ENCODE data around the gene EML4. TPM values are rescaled to one million over a fixed set of nuclear protein-coding genes. Genes with fewer than 3 reads are reported as not detected.

The EML4 gene
- total RNA-seq, 1 donor from 2014 or later = 72.2 TPM

DNA sequence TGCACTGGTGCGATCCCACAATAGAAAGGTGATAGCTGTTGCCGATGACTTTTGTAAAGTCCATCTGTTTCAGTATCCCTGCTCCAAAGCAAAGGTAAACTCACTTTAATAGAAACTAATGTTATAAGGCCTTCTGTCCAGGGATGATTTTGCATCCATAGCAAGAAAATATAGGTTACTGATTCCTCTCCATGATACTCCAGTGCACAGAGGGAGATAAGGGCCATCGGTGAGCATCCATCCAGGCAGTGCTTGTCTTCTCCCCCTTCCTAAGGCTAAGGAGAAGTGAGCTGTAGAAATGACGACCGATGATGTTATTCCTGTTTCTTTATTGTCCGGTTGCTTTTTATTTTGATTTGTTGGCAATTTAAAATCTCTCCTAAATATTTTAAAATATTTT, 159.8 kb downstream of the EML4 start:
- peaks cover 5% of the 10 kb centered on the region for H3K36me3 Mint-ChIP-seq (ENCODE audit: low read depth)

DNA sequence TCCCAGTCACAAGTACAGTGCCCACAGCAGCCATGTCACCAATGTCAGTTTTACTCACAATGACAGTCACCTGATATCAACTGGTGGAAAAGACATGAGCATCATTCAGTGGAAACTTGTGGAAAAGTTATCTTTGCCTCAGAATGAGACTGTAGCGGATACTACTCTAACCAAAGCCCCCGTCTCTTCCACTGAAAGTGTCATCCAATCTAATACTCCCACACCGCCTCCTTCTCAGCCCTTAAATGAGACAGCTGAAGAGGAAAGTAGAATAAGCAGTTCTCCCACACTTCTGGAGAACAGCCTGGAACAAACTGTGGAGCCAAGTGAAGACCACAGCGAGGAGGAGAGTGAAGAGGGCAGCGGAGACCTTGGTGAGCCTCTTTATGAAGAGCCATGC, 160.6 kb downstream of the EML4 start:
- no peak for DNase-seq (ENCODE audit: low read depth, low spot score)
- Mint-ChIP-seq H3K27ac (ENCODE audit: unreplicated experiment) (no peak overlapping the region), H3K4me3 (no peak overlapping the region), H3K9me3 (no peaks in the 10 kb centered on the region), H3K27me3 (ENCODE audit: low read depth) (no peaks in the 10 kb centered on the region), H3K4me1 (no peaks in the 10 kb centered on the region), H3K36me3 (ENCODE audit: low read depth) (peaks cover 5% of the 10 kb centered on the region)
- TF ChIP-seq, protein P1, sequence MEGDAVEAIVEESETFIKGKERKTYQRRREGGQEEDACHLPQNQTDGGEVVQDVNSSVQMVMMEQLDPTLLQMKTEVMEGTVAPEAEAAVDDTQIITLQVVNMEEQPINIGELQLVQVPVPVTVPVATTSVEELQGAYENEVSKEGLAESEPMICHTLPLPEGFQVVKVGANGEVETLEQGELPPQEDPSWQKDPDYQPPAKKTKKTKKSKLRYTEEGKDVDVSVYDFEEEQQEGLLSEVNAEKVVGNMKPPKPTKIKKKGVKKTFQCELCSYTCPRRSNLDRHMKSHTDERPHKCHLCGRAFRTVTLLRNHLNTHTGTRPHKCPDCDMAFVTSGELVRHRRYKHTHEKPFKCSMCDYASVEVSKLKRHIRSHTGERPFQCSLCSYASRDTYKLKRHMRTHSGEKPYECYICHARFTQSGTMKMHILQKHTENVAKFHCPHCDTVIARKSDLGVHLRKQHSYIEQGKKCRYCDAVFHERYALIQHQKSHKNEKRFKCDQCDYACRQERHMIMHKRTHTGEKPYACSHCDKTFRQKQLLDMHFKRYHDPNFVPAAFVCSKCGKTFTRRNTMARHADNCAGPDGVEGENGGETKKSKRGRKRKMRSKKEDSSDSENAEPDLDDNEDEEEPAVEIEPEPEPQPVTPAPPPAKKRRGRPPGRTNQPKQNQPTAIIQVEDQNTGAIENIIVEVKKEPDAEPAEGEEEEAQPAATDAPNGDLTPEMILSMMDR (conservative IDR thresholded peaks at IDR 0.05) = no peak

More for the DNA sequence above, 159.8 kb downstream of the EML4 start:
- Mint-ChIP-seq H3K9me3 (no peaks in the 10 kb centered on the region), H3K4me1 (no peaks in the 10 kb centered on the region), H3K4me3 (no peak overlapping the region), H3K27ac (ENCODE audit: unreplicated experiment) (no peak overlapping the region), H3K27me3 (ENCODE audit: low read depth) (no peaks in the 10 kb centered on the region)
- DNase-seq (ENCODE audit: low read depth, low spot score) = no peak
- TF ChIP-seq, protein P1 (conservative IDR thresholded peaks at IDR 0.05) = no peak

DNA sequence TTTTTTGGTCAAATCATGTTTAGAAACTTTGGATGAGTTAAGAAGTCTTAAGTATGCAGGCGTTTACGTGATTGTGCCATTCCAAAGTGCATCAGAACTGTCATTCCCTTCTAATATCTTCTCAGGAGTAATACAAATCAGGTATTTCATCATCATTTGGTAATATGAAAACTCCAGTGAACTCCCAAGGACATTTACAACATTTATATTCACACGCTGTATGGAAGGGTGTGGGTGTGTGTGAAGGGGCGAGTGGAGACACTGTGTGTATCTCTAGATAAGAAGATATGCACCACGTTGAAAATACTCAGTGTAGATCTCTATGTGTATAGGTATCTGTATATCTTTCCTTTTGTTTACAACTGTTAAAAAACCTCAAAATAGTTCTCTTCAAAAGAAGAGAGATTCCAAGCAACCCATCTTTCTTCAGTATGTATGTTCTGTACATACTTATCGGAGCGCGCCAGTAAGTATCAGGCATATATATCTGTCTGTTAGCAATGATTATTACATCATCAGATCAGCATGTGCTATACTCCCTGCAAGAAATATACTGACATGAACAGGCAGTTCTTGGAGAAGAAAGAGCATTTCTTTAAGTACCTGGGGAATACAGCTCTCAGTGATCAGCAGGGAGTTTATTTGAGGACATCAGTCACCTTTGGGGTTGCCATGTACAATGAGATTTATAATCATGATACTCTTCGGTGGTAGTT, 162.6 kb downstream of the EML4 start:
- H3K36me3 Mint-ChIP-seq (ENCODE audit: low read depth) = peaks cover 15% of the 10 kb centered on the region
- H3K4me3 Mint-ChIP-seq = no peak overlapping the region
- DNase-seq (ENCODE audit: low read depth, low spot score) = no peak
- no peaks in the 10 kb centered on the region for H3K9me3 Mint-ChIP-seq
- H3K27me3 Mint-ChIP-seq (ENCODE audit: low read depth) = no peaks in the 10 kb centered on the region
- peaks cover 5% of the 10 kb centered on the region for H3K4me1 Mint-ChIP-seq
- TF ChIP-seq, protein P1 (conservative IDR thresholded peaks at IDR 0.05) = no peak
- no peak overlapping the region for H3K27ac Mint-ChIP-seq (ENCODE audit: unreplicated experiment)

DNA sequence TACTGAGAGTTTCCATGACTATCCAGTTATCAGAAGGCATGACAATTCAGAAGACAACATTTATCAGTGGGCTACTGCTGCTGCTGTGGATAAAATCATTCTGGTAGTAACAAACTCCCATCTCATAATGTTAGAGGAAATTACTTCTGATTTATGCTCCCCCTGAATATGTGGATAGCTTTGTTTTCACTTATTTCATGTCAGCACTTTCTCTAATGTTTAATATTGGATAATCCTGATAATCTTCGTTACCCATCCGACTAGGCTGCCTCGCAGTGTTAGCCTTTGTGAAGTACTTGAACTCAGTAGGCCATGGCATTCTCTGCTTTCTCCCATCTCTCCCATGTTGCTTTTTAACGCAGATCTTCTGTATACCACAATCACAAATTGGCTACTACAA, 163.4 kb downstream of the EML4 start:
- peaks cover 20% of the 10 kb centered on the region for H3K36me3 Mint-ChIP-seq (ENCODE audit: low read depth)
- H3K9me3 Mint-ChIP-seq = peaks cover 5% of the 10 kb centered on the region
- no peaks in the 10 kb centered on the region for H3K27me3 Mint-ChIP-seq (ENCODE audit: low read depth)
- TF ChIP-seq, protein P1 (conservative IDR thresholded peaks at IDR 0.05) = no peak
- H3K27ac Mint-ChIP-seq (ENCODE audit: unreplicated experiment) = no peak overlapping the region
- no peak for DNase-seq (ENCODE audit: low read depth, low spot score)
- H3K4me3 Mint-ChIP-seq = no peak overlapping the region
- H3K4me1 Mint-ChIP-seq = peaks cover 5% of the 10 kb centered on the region

DNA sequence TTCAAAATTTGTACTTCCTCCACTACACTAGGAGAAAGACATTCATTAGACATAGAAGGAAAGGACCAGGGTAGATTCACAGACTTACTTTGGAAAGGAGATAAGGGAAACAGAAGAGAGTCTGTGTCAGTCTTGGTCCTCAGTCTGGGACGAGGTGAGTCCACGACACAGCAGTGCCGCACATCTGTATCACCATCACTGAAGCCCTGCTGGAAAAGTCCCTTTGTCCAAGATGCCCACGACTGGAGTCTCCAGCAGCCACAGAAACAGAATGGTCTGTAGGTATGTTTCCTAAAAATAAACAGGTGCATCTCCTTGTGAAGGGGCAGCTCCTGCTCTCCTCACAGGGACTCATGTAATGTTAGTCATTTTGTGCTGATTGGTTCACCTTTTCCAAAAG, 164.4 kb downstream of the EML4 start:
- Mint-ChIP-seq H3K4me1 (peaks cover 5% of the 10 kb centered on the region), H3K36me3 (ENCODE audit: low read depth) (peaks cover 28% of the 10 kb centered on the region), H3K27ac (ENCODE audit: unreplicated experiment) (no peak overlapping the region), H3K9me3 (peaks cover 5% of the 10 kb centered on the region), H3K4me3 (no peak overlapping the region), H3K27me3 (ENCODE audit: low read depth) (no peaks in the 10 kb centered on the region)
- DNase-seq (ENCODE audit: low read depth, low spot score) = no peak
- TF ChIP-seq, protein P1 (conservative IDR thresholded peaks at IDR 0.05) = no peak
